PC-9 (cell line): ENCODE results near the gene GPX4. TPM values are rescaled to one million over a fixed set of nuclear protein-coding genes. Genes with fewer than 3 reads are reported as not detected.

ENCODE experiments used
- BruUV-seq: library from RNA; stranded (reverse); fragments of 400-500 nt; replicated peaks from 2 replicates; lab custom pipeline; 2021; lab: Mats Ljungman, UMichigan
- CTCF ChIA-PET: fragments of 300-600 bp; sonication (Branson Sonifier 250); formaldehyde crosslinking; loops from one replicate; lab custom pipeline; 2022; ENCODE audit warnings: antibody characterized with exemption; lab: Charles Lee
- POLR2A ChIA-PET: fragments of 300-600 bp; sonication (Branson Sonifier 250); formaldehyde crosslinking; loops from one replicate; lab custom pipeline; 2022; ENCODE audit warnings: antibody characterized with exemption; ENCODE audit not compliant: unreplicated experiment; lab: Charles Lee
- DNase-seq, 2 experiments: peaks; one replicate each; pipeline versions ENCODE4 v3.0.0 to v3.0.0-alpha.2; 2015 to 2022; ENCODE audit warnings: mixed read lengths in 1 of 2
- H2AFZ ChIP-seq: fragments of 200-600 bp; sonication (generic); 2 replicates; pipeline ENCODE4 v1.8.1; 2017; ENCODE audit warnings: antibody characterized with exemption
- H3F3A ChIP-seq: fragments of 200-600 bp; sonication (generic); 2 replicates; pipeline ENCODE4 v1.8.1; 2017; ENCODE audit warnings: antibody characterized with exemption, mild to moderate bottlenecking, low read depth; ENCODE audit not compliant: insufficient read depth
- H3K27ac ChIP-seq: fragments of 200-600 bp; sonication (generic); 2 replicates; pipeline ENCODE4 v1.6.1; 2016; ENCODE audit warnings: mixed run types
- H3K27me3 ChIP-seq: fragments of 200-600 bp; sonication (generic); 2 replicates; pipeline ENCODE4 v1.6.1; 2016; ENCODE audit warnings: low read depth, mixed run types; ENCODE audit not compliant: insufficient read depth
- H3K36me3 ChIP-seq: fragments of 200-600 bp; sonication (generic); 2 replicates; pipeline ENCODE4 v1.6.1; 2016; ENCODE audit warnings: low read depth, mixed run types
- H3K4me1 ChIP-seq: fragments of 200-600 bp; sonication (generic); replicated peaks from 2 replicates; pipeline ENCODE4 v1.6.1; 2016; ENCODE audit warnings: mixed run types; ENCODE audit not compliant: insufficient read depth
- H3K4me2 ChIP-seq: fragments of 200-600 bp; sonication (generic); 2 replicates; pipeline ENCODE4 v1.6.1; 2017; ENCODE audit warnings: mixed run types
- H3K4me3 ChIP-seq: fragments of 200-600 bp; sonication (generic); 2 replicates; pipeline ENCODE4 v1.6.1; 2016; ENCODE audit warnings: mixed run types
- H3K79me2 ChIP-seq: fragments of 200-600 bp; sonication (generic); 2 replicates; pipeline ENCODE4 v1.6.1; 2017; ENCODE audit warnings: low read depth, mixed run types
- H3K9me2 ChIP-seq: fragments of 200-600 bp; sonication (generic); 2 replicates; pipeline ENCODE4 v1.8.1; 2017; ENCODE audit warnings: mild to moderate bottlenecking; ENCODE audit not compliant: insufficient read depth
- H3K9me3 ChIP-seq: fragments of 200-600 bp; sonication (generic); 2 replicates; pipeline ENCODE4 v1.8.1; 2016; ENCODE audit warnings: low read depth; ENCODE audit not compliant: insufficient read depth
- H4K20me1 ChIP-seq: fragments of 200-600 bp; sonication (generic); 2 replicates; pipeline ENCODE4 v1.8.1; 2017; ENCODE audit not compliant: insufficient read depth
- CTCF ChIP-seq: fragments of 200-600 bp; sonication (generic); conservative IDR thresholded peaks from 2 replicates; pipeline ENCODE4 v1.6.1; 2017; ENCODE audit warnings: mixed run types, antibody characterized with exemption, mild to moderate bottlenecking, moderate library complexity
- EZH2 ChIP-seq: fragments of 200-600 bp; sonication (generic); IDR thresholded peaks from 2 replicates; pipeline ENCODE4 v1.8.0; 2017; ENCODE audit warnings: antibody characterized with exemption, low read depth
- intact Hi-C: fragments of 100-400 bp; cut with micrococcal nuclease; formaldehyde crosslinking; loops from one replicate; pipeline ENCODE4 v1.10.0; 2022; ENCODE audit not compliant: unreplicated experiment
- total RNA-seq: library from RNA; stranded (reverse); gene quantifications from 2 replicates; pipeline ENCODE4 v1.2.3, GENCODE V29; 2021

The GPX4 gene
- total RNA-seq, 1 experiment from 2014 or later, result 465 TPM

GRCh38 chr19:1097810-1098176, 6.0 kb upstream of the GPX4 start:
- no peaks in the 10 kb centered on the region for H3K9me2 ChIP-seq
- TF ChIP-seq CTCF, result no peak
- TF ChIP-seq EZH2, result no peak
- peaks cover 59% of the 10 kb centered on the region for H3K4me1 ChIP-seq
- H3K36me3 ChIP-seq, result no peaks in the 10 kb centered on the region
- H3K9me3 ChIP-seq, result peaks cover 8% of the 10 kb centered on the region; the same call in 1 of the 2 replicates
- peak overlapping the region; percentile 53; the same call in 1 of the 2 replicates for H2AFZ ChIP-seq
- H3K4me3 ChIP-seq, result peak overlapping the region; percentile 19; the same call in 1 of the 2 replicates
- POLR2A ChIA-PET, result interaction anchor here (0.7 kb wide), 1 partner anchor 58 kb away, joined by 22 read pairs; the partner anchor contains the start of gene ABCA7
- H3K27me3 ChIP-seq, result no peaks in the 10 kb centered on the region
- peak in 1 of 2 experiments; percentile 64 for DNase-seq
- peaks cover 23% of the 10 kb centered on the region for H3K79me2 ChIP-seq
- CTCF ChIA-PET, result no interaction called here
- peak overlapping the region; percentile 69 for H3K4me2 ChIP-seq
- peaks cover 57% of the 10 kb centered on the region for H3F3A ChIP-seq
- peaks cover 20% of the 10 kb centered on the region for H4K20me1 ChIP-seq
- peak overlapping the region; percentile 97 for H3K27ac ChIP-seq
- no TSS peak for BruUV-seq
- intact Hi-C loops, result loop anchor here (5.0 kb wide), 1 partner anchor 35 kb away; no protein-coding TSS in a partner anchor

- H3K79me2 ChIP-seq, result peaks cover 21% of the 10 kb centered on the region
- H3F3A ChIP-seq, result peaks cover 63% of the 10 kb centered on the region
- H3K27ac ChIP-seq, result peak overlapping the region; percentile 97
- POLR2A ChIA-PET, result interaction anchor here (0.7 kb wide), 1 partner anchor 58 kb away, joined by 22 read pairs; the partner anchor contains the start of gene ABCA7
- peak overlapping the region; percentile 53; the same call in 1 of the 2 replicates for H2AFZ ChIP-seq
- H4K20me1 ChIP-seq, result peaks cover 13% of the 10 kb centered on the region
- BruUV-seq, result no TSS peak
- H3K36me3 ChIP-seq, result no peaks in the 10 kb centered on the region
- H3K9me2 ChIP-seq, result no peaks in the 10 kb centered on the region
- H3K4me2 ChIP-seq, result peak overlapping the region; percentile 69
- H3K27me3 ChIP-seq, result no peaks in the 10 kb centered on the region
- peaks cover 8% of the 10 kb centered on the region; the same call in 1 of the 2 replicates for H3K9me3 ChIP-seq
- H3K4me3 ChIP-seq, result peak overlapping the region; percentile 19; the same call in 1 of the 2 replicates
- CTCF ChIA-PET, result no interaction called here
- no peak for TF ChIP-seq EZH2
- intact Hi-C loops, result loop anchor here (5.0 kb wide), 1 partner anchor 34 kb away; no protein-coding TSS in a partner anchor
- H3K4me1 ChIP-seq, result peaks cover 66% of the 10 kb centered on the region
- DNase-seq, result peak; percentile 81 to 93
Measured at GRCh38 chr19:1098177-1099051, 5.4 kb upstream of the GPX4 start.

GRCh38 chr19:1101337-1101698, 2.5 kb upstream of the GPX4 start:
- peak overlapping the region; percentile 97 for H3K27ac ChIP-seq
- peaks cover 8% of the 10 kb centered on the region; the same call in 1 of the 2 replicates for H3K9me3 ChIP-seq
- peaks cover 75% of the 10 kb centered on the region for H3F3A ChIP-seq
- no peaks in the 10 kb centered on the region for H3K9me2 ChIP-seq
- H3K36me3 ChIP-seq, result no peaks in the 10 kb centered on the region
- intact Hi-C loops, result loop anchor here (5.0 kb wide), 2 partner anchors 34 to 81 kb away; partner anchors contain the start of gene ARHGAP45
- no peak overlapping the region for H2AFZ ChIP-seq
- CTCF ChIA-PET, result no interaction called here
- H3K79me2 ChIP-seq, result peaks cover 19% of the 10 kb centered on the region
- peaks cover 74% of the 10 kb centered on the region for H3K4me1 ChIP-seq
- no peak overlapping the region for H3K4me3 ChIP-seq
- peaks cover 13% of the 10 kb centered on the region for H4K20me1 ChIP-seq
- no TSS peak for BruUV-seq
- POLR2A ChIA-PET, result interaction anchor here (0.6 kb wide), 2 partner anchors 161 to 426 kb away, joined by 3 to 16 read pairs; no protein-coding TSS in a partner anchor
- H3K27me3 ChIP-seq, result no peaks in the 10 kb centered on the region
- H3K4me2 ChIP-seq, result peak overlapping the region; percentile 82
- no peak for DNase-seq
- TF ChIP-seq EZH2 (no peak), CTCF (no peak)
